DMS114 treated with DMSO at 0.1 percent for 48 hours (cell line): Measurements from ENCODE around the gene NTM.
"Not testable (repeated sequence)": the region's sequence is repeated elsewhere in the genome, so short reads cannot be mapped to it uniquely, and the experiment has no call there.

Experiments used
- DNase-seq: peaks from one replicate; lab custom pipeline; 2025; ENCODE audit not compliant: unreplicated experiment; lab: John Stamatoyannopoulos, UW

Gene NTM

GRCh38 chr11:131370090-131370751, at the start of gene NTM:
Gene NTM, plus strand, starts transcription at chr11:131370615.
- DNase-seq, result no peak

DNA sequence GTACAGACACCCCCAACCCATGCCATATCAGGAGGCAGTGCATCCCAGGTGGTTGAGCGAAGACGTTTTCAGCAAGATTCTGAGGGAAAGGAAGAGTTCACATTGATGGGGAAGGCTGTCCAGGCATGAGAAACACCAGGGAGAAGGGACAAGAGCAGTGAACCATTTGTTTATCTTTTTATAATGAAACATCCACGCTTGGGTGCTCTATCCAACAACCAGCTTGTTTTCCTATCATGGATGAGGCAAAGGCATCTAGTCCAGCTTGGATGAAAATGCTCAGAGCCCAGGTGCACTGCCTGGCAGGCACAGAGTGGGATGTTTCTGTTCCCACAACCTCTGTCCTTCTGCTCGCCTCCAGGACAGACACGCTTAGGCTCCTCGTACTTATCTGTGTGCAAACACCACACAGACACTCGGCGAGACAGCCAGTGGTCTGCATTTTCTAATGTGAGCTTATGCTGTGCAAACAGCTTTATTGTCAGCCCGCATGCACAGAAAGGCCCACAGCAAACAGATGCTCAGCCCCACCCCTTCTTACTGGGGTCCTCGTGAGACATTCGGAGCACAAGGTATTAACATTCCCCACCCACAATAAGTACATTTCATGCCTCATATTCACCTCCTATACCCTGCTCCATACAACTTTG, 45.4 kb upstream of the NTM start:
- no peak for DNase-seq

DNA sequence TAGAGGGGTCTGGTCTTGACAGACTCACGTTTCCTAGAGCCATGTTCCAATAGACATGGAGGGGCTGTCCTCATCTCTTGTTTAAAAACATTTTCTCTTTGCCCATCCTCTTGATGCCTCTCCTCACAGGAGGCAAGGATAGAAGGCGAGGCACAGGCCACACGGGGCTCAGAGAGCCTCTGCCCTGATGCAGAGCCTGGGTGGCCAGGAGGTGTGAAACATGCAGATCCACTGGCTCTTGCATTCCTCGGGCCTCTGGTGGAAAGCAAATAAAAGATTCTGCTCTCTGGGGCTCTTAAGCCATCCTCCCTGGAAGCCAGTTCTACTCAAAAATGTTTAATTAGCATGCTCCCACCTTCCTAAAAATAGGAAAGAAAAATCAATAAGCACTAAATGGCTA, 43.6 kb upstream of the NTM start:
- no peak for DNase-seq

- no peak for DNase-seq
Observed at GRCh38 chr11:131327421-131327820, 43.0 kb upstream of the NTM start.

GRCh38 chr11:131328843-131329242, 41.6 kb upstream of the NTM start:
- no peak for DNase-seq

DNA sequence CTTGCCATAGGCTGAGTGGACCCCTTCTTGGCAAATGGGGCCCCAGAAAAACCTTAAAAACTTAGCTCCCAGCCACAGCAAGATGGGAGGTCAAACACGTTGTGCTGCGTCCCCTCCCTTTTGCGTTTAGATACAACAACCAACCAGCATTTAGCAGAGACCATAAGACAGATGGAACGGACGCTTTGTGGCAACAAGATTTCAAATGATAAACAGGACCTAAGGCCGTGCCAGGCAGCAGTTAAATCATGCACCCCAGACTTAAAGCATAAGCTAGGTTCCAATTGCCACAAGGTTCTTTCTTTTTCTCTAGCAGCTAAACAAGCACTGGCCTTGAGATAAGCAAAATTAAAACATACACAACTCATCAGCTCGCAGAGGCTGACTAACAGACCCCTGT, 39.4 kb upstream of the NTM start:
- DNase-seq, result no peak

- DNase-seq, result no peak
Observed at GRCh38 chr11:131331546-131331945, 38.9 kb upstream of the NTM start.

DNA sequence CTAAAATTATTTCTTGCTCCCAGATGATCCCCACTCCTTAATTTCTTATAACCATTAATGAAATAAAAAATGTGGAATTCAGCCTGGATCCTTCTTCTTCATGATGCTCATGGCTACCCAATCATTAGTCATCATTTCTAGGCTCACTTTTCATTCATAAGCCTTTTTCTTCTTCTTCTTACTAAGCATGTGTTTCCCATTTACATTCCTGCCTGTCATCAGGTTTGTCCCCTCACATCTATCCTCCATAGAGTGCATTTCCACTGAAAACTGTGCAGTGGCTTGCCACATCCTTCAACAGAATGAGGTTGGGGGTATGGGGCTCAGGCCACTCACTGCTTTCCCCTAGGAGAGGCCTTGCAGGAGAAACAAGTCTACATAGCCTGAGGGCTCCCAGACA, 35.8 kb upstream of the NTM start:
- no peak for DNase-seq

DNA sequence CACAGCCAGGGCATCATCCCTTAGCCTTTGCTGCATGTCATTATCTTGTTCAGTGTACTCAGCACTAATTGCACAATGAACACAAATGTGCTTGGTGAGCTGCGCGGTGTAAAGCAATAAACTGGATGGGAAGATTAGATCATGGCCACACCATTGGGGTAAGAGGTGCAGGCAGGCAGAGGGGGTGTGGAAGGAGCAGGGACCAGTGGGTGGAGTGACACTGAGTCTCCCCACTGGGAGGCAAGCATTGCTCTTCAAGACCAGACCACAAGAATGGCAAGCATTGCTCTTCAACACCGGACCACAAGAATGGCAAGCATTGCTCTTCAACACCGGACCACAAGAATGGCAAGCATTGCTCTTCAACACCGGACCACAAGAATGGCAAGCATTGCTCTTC, 28.5 kb upstream of the NTM start:
- not testable (repeated sequence) for DNase-seq

- DNase-seq, result not testable (repeated sequence)
Observed at GRCh38 chr11:131342442-131342841, 28.0 kb upstream of the NTM start.

- DNase-seq, result no peak
Observed at GRCh38 chr11:131345406-131345805, 25.0 kb upstream of the NTM start.

GRCh38 chr11:131349368-131350086, 20.9 kb upstream of the NTM start:
- no peak for DNase-seq

GRCh38 chr11:131350872-131351271, 19.5 kb upstream of the NTM start:
- no peak for DNase-seq

- no peak for DNase-seq
Observed at GRCh38 chr11:131351848-131352247, 18.6 kb upstream of the NTM start.

DNA sequence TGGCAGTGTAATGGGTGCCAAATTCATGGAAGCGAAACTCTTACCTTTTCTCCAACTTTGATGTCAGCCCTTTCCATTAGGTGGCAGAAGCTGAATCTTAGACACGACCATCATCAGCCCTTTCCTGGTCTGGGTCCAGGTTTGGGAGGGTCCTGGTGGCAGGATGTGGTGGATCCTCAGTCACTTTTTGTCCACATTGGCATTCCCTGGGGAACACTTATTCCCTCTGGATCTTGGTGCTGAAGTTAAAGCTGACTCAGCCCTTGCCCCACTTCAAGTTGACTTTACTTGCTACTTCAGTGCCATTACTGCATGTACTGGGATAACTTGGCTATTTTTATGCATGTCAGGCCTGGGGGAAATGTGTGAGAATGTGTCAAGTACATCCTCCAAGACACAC, 16.6 kb upstream of the NTM start:
- no peak for DNase-seq

DNA sequence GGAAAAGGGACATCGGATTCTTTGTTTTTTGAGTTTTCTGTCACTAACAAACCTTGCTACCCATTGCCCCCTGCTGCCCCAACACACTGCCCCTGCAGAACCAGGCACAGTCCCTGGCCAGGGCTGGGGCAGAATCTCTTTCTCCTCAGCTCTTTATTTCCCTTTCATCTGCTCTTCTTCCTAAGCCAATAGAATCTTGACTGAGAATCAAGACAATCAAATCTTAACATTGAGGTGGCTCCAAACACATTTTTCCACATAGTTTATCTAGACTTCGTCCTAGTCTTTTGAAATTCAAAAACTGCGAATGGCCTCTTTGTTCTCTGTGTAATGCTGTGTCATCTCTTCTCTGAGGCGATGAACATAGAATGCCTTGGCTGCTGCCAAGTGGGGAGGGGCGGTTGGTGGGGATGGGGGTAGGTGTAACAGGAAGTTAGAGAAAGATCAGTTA, 16.1 kb upstream of the NTM start:
- no peak for DNase-seq

GRCh38 chr11:131356206-131356605, 14.2 kb upstream of the NTM start:
- DNase-seq, result no peak

DNA sequence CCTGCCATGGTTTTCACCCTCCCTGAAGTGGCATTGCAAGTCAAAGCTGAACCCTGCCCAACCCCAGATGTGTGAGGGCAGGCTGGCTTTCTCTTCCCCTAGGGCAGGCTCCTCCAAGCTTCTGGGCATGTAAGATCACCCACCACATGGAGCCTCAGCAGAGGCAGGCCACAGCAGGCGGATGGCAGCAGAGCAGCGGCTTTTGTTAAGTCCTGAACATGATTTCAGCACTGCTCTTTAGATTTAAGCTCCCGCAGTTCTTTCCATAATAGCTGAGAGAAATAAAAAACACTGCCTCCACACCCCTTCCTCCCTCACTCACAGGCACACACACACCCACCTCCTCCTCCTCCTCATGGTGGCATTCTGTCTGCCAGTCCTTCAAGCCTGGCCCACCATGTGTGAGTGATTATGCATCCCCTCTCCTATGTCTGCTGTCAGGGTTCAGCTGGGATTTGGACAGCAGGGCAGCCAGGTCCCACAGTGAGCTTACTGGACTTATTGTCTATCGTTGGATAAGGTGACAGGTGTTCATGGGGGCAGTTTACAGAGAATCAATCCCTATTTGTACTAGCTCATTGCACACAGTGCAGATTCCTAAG, 5.0 kb upstream of the NTM start:
- no peak for DNase-seq

DNA sequence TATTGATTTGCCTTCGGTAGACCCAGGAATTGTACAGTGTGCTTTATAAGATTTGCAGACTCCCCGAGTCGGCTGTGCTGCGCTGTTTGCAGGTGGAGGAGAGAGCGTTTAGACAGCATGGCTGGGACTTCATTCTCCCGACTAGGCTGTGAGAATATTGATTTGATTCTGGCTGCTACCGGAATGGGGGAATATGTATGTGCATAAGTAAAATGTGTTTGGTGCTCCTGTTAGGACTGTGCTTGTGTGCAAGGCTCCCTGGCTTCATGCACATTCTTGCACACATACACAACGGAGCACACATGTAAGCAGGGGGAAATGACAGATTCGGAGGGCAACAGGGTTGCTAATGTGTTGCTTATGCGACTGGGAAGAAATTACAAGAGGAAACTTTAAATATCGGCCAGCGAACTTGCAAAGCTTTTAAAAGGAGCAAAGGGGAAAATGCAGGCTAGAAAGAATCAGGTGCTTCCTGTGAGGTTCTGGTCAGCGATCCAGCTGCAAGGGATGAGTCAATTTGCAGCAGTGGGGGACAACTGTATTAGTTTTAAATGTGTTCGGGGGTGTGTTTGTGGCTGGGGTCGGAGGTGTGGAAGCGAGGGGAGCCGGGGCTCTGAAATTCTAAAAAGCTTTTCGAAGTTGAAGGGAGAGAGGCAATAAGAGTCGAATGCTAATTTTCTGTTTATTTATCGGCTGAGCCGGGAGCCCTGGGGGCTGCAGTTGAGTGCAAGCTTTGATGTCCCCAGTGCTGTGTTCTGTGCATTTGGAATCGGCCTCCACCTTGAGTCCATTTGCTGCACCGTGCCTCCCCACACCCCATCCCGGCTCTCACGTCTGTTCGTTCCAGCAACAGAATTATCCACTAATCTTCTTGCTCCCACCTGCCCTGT, 731 bp downstream of the NTM start:
- no peak for DNase-seq

DNA sequence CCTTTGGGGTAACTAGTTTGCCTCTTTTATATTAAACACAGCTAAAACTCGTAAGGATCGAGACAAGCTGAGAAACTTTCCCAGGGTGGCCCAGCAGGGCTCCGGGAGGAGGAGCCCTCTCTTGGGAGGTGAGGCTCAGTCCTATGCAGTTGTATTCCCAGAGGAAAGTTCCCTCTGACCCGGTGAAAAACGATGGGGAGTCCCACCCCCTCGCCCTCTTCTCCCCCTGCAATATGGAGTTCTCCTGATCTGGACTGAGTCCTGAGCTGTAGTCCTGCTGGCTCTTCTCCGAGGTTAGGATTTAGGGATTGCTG, 1.3 kb downstream of the NTM start:
- DNase-seq, result no peak
